PC-9 (cell line): ENCODE results near the gene KCNIP2. TPM values are rescaled to one million over a fixed set of nuclear protein-coding genes. Genes with fewer than 3 reads are reported as not detected.

Experiments
- BruUV-seq: library from RNA; stranded (reverse); fragments of 400-500 nt; replicated peaks from 2 replicates; lab custom pipeline; 2021; lab: Mats Ljungman, UMichigan
- CTCF ChIA-PET: fragments of 300-600 bp; sonication (Branson Sonifier 250); formaldehyde crosslinking; loops from one replicate; lab custom pipeline; 2022; ENCODE audit warnings: antibody characterized with exemption; lab: Charles Lee
- POLR2A ChIA-PET: fragments of 300-600 bp; sonication (Branson Sonifier 250); formaldehyde crosslinking; loops from one replicate; lab custom pipeline; 2022; ENCODE audit warnings: antibody characterized with exemption; ENCODE audit not compliant: unreplicated experiment; lab: Charles Lee
- DNase-seq, 2 experiments: peaks; one replicate each; pipeline versions ENCODE4 v3.0.0 to v3.0.0-alpha.2; 2015 to 2022; ENCODE audit warnings: mixed read lengths in 1 of 2
- H2AFZ ChIP-seq: fragments of 200-600 bp; sonication (generic); 2 replicates; pipeline ENCODE4 v1.8.1; 2017; ENCODE audit warnings: antibody characterized with exemption
- H3F3A ChIP-seq: fragments of 200-600 bp; sonication (generic); 2 replicates; pipeline ENCODE4 v1.8.1; 2017; ENCODE audit warnings: antibody characterized with exemption, mild to moderate bottlenecking, low read depth; ENCODE audit not compliant: insufficient read depth
- H3K27ac ChIP-seq: fragments of 200-600 bp; sonication (generic); 2 replicates; pipeline ENCODE4 v1.6.1; 2016; ENCODE audit warnings: mixed run types
- H3K27me3 ChIP-seq: fragments of 200-600 bp; sonication (generic); 2 replicates; pipeline ENCODE4 v1.6.1; 2016; ENCODE audit warnings: low read depth, mixed run types; ENCODE audit not compliant: insufficient read depth
- H3K36me3 ChIP-seq: fragments of 200-600 bp; sonication (generic); 2 replicates; pipeline ENCODE4 v1.6.1; 2016; ENCODE audit warnings: low read depth, mixed run types
- H3K4me1 ChIP-seq: fragments of 200-600 bp; sonication (generic); replicated peaks from 2 replicates; pipeline ENCODE4 v1.6.1; 2016; ENCODE audit warnings: mixed run types; ENCODE audit not compliant: insufficient read depth
- H3K4me2 ChIP-seq: fragments of 200-600 bp; sonication (generic); 2 replicates; pipeline ENCODE4 v1.6.1; 2017; ENCODE audit warnings: mixed run types
- H3K4me3 ChIP-seq: fragments of 200-600 bp; sonication (generic); 2 replicates; pipeline ENCODE4 v1.6.1; 2016; ENCODE audit warnings: mixed run types
- H3K79me2 ChIP-seq: fragments of 200-600 bp; sonication (generic); 2 replicates; pipeline ENCODE4 v1.6.1; 2017; ENCODE audit warnings: low read depth, mixed run types
- H3K9me2 ChIP-seq: fragments of 200-600 bp; sonication (generic); 2 replicates; pipeline ENCODE4 v1.8.1; 2017; ENCODE audit warnings: mild to moderate bottlenecking; ENCODE audit not compliant: insufficient read depth
- H3K9me3 ChIP-seq: fragments of 200-600 bp; sonication (generic); 2 replicates; pipeline ENCODE4 v1.8.1; 2016; ENCODE audit warnings: low read depth; ENCODE audit not compliant: insufficient read depth
- H4K20me1 ChIP-seq: fragments of 200-600 bp; sonication (generic); 2 replicates; pipeline ENCODE4 v1.8.1; 2017; ENCODE audit not compliant: insufficient read depth
- CTCF ChIP-seq: fragments of 200-600 bp; sonication (generic); conservative IDR thresholded peaks from 2 replicates; pipeline ENCODE4 v1.6.1; 2017; ENCODE audit warnings: mixed run types, antibody characterized with exemption, mild to moderate bottlenecking, moderate library complexity
- EZH2 ChIP-seq: fragments of 200-600 bp; sonication (generic); IDR thresholded peaks from 2 replicates; pipeline ENCODE4 v1.8.0; 2017; ENCODE audit warnings: antibody characterized with exemption, low read depth
- intact Hi-C: fragments of 100-400 bp; cut with micrococcal nuclease; formaldehyde crosslinking; loops from one replicate; pipeline ENCODE4 v1.10.0; 2022; ENCODE audit not compliant: unreplicated experiment
- total RNA-seq: library from RNA; stranded (reverse); gene quantifications from 2 replicates; pipeline ENCODE4 v1.2.3, GENCODE V29; 2021

The KCNIP2 gene
- total RNA-seq, 1 experiment from 2014 or later = 4.0 TPM

- no TSS peak for BruUV-seq
- no peaks in the 10 kb centered on the region for H3K36me3 ChIP-seq
- CTCF ChIA-PET = interaction anchor here (1.5 kb wide), 1 partner anchor 178 kb away, joined by 19 read pairs; no protein-coding TSS in a partner anchor
- intact Hi-C loops = loop anchor here (2.0 to 10.0 kb wide), 2 partner anchors 326 to 566 kb away; no protein-coding TSS in a partner anchor
- no peaks in the 10 kb centered on the region for H3K9me2 ChIP-seq
- H3F3A ChIP-seq = peaks cover 15% of the 10 kb centered on the region
- no peaks in the 10 kb centered on the region for H3K27me3 ChIP-seq
- H2AFZ ChIP-seq = no peak overlapping the region
- no peak overlapping the region for H3K4me2 ChIP-seq
- peaks cover 3% of the 10 kb centered on the region; the same call in 1 of the 2 replicates for H4K20me1 ChIP-seq
- H3K79me2 ChIP-seq = peaks cover 10% of the 10 kb centered on the region; the same call in 1 of the 2 replicates
- H3K27ac ChIP-seq = no peak overlapping the region
- no peak overlapping the region for H3K4me3 ChIP-seq
- no peak for TF ChIP-seq CTCF
- TF ChIP-seq EZH2 = no peak
- no peak for DNase-seq
- H3K4me1 ChIP-seq = peaks cover 11% of the 10 kb centered on the region; the same call in 1 of the 2 replicates
- POLR2A ChIA-PET = interaction anchor here (0.6 kb wide), 2 partner anchors 65 to 328 kb away, joined by 3 to 4 read pairs; no protein-coding TSS in a partner anchor
- no peaks in the 10 kb centered on the region for H3K9me3 ChIP-seq
These were observed 63.3 kb downstream of the KCNIP2 start for GRCh38 chr10:101780187-101780817.

- peaks cover 11% of the 10 kb centered on the region for H3F3A ChIP-seq
- no peak for TF ChIP-seq CTCF
- no peak for TF ChIP-seq EZH2
- peaks cover 3% of the 10 kb centered on the region; the same call in 1 of the 2 replicates for H4K20me1 ChIP-seq
- no peaks in the 10 kb centered on the region for H3K9me3 ChIP-seq
- no peak overlapping the region for H3K4me3 ChIP-seq
- H3K27ac ChIP-seq = no peak overlapping the region
- H3K4me2 ChIP-seq = no peak overlapping the region
- H3K27me3 ChIP-seq = no peaks in the 10 kb centered on the region
- no TSS peak for BruUV-seq
- DNase-seq = peak in 1 of 2 experiments; percentile 41
- no peaks in the 10 kb centered on the region for H3K9me2 ChIP-seq
- CTCF ChIA-PET = interaction anchor here (0.5 to 0.6 kb wide), 2 partner anchors 177 to 214 kb away, joined by 3 to 14 read pairs; no protein-coding TSS in a partner anchor
- intact Hi-C loops = loop anchor here (2.0 to 10.0 kb wide), 3 partner anchors 85 to 565 kb away; partner anchors contain the start of gene FBXW4
- peaks cover 11% of the 10 kb centered on the region; the same call in 1 of the 2 replicates for H3K4me1 ChIP-seq
- POLR2A ChIA-PET = interaction anchor here (0.6 kb wide), 1 partner anchor 327 kb away, joined by 3 read pairs; no protein-coding TSS in a partner anchor
- no peaks in the 10 kb centered on the region for H3K36me3 ChIP-seq
- peaks cover 10% of the 10 kb centered on the region; the same call in 1 of the 2 replicates for H3K79me2 ChIP-seq
- no peak overlapping the region for H2AFZ ChIP-seq
These were observed 63.9 kb downstream of the KCNIP2 start for GRCh38 chr10:101779544-101780186.

GRCh38 chr10:101778781-101779543 lies 64.6 kb downstream of the KCNIP2 start:
- intact Hi-C loops = loop anchor here (10.0 kb wide), 1 partner anchor 84 kb away; the partner anchor contains the start of gene FBXW4
- BruUV-seq = no TSS peak
- peaks cover 4% of the 10 kb centered on the region for H3F3A ChIP-seq
- no peak overlapping the region for H3K4me3 ChIP-seq
- no peaks in the 10 kb centered on the region for H3K9me2 ChIP-seq
- peaks cover 3% of the 10 kb centered on the region; the same call in 1 of the 2 replicates for H4K20me1 ChIP-seq
- peaks cover 10% of the 10 kb centered on the region; the same call in 1 of the 2 replicates for H3K79me2 ChIP-seq
- ChIA-PET POLR2A (interaction anchor here (0.6 kb wide), 1 partner anchor 69 kb away, joined by 9 read pairs; no protein-coding TSS in a partner anchor), CTCF (interaction anchor here (0.5 to 0.6 kb wide), 2 partner anchors 176 to 213 kb away, joined by 3 to 14 read pairs; no protein-coding TSS in a partner anchor)
- H3K27ac ChIP-seq = no peak overlapping the region
- H3K4me2 ChIP-seq = no peak overlapping the region
- peaks cover 11% of the 10 kb centered on the region; the same call in 1 of the 2 replicates for H3K4me1 ChIP-seq
- no peak for DNase-seq
- TF ChIP-seq EZH2 = no peak
- TF ChIP-seq CTCF = no peak
- no peaks in the 10 kb centered on the region for H3K9me3 ChIP-seq
- H3K27me3 ChIP-seq = no peaks in the 10 kb centered on the region
- H2AFZ ChIP-seq = no peak overlapping the region
- H3K36me3 ChIP-seq = no peaks in the 10 kb centered on the region
